CD4-positive, alpha-beta T cell (primary cell): ENCODE data around the gene FBF1. TPM values are rescaled to one million over a fixed set of nuclear protein-coding genes. Genes with fewer than 3 reads are reported as not detected.
A peak's percentile ranks its signal among the peaks of the same experiment; 100 is the strongest.

Experiments used
- ATAC-seq: fragments of 200-7000 bp; cut with Tn5 transposase; one replicate; pipeline ENCODE4 v1.10.0; 2022; ENCODE audit warnings: mild to moderate bottlenecking; ENCODE audit not compliant: poor library complexity
- CTCF ChIA-PET: fragments of 350-600 bp; sonication (Branson Sonifier 250); formaldehyde crosslinking; loops from one replicate; lab custom pipeline; 2021; ENCODE audit warnings: antibody characterized with exemption, inconsistent platforms; lab: Charles Lee
- POLR2A ChIA-PET: fragments of 350-600 bp; sonication (Branson Sonifier 250); formaldehyde crosslinking; loops from one replicate; lab custom pipeline; 2021; ENCODE audit warnings: antibody characterized with exemption, inconsistent platforms; lab: Charles Lee
- DNase-seq, 14 experiments: peaks; one replicate each; pipeline ENCODE4 v3.0.0-alpha.2; 2013 to 2020; ENCODE audit warnings: mixed read lengths in 2 of 14
- H3K27ac ChIP-seq, 2 donors: one replicate each; pipeline versions ENCODE4 v1.5.1 to v1.7.0; 2013; ENCODE audit warnings: low read length in 2 of 2, low read depth in 1 of 2, mild to moderate bottlenecking in 1 of 2
- H3K27me3 ChIP-seq, 2 experiments: 1 replicate in 1 of 2; 2 replicates in 1 of 2; pipeline versions ENCODE4 v1.6.1 to v1.7.0; 2013; ENCODE audit warnings: low read length in 2 of 2, control low read depth in 1 of 2, mild to moderate bottlenecking in 1 of 2, moderate library complexity in 1 of 2; ENCODE audit not compliant: insufficient read depth in 2 of 2, control insufficient read depth in 1 of 2
- H3K36me3 ChIP-seq: one replicate; pipeline ENCODE4 v1.6.1; 2013; ENCODE audit warnings: low read length, control low read depth; ENCODE audit not compliant: insufficient read depth
- H3K4me1 ChIP-seq: one replicate; pipeline ENCODE4 v1.6.1; 2013; ENCODE audit warnings: low read length, control low read depth; ENCODE audit not compliant: insufficient read depth
- H3K4me3 ChIP-seq: one replicate; pipeline ENCODE4 v1.5.1; 2013; ENCODE audit warnings: mild to moderate bottlenecking, low read length, moderate library complexity
- H3K9me3 ChIP-seq, 2 experiments: 1 replicate in 1 of 2; 2 replicates in 1 of 2; pipeline versions ENCODE4 v1.6.1 to v1.7.0; 2013; ENCODE audit warnings: low read length in 2 of 2, mild to moderate bottlenecking in 2 of 2, control low read depth in 1 of 2, moderate library complexity in 1 of 2; ENCODE audit not compliant: control insufficient read depth in 1 of 2, insufficient read depth in 1 of 2
- H3K27ac Mint-ChIP-seq: one replicate; pipeline ENCODE4 v1.8.0; 2020; ENCODE audit warnings: mixed read lengths
- H3K27me3 Mint-ChIP-seq: one replicate; pipeline ENCODE4 v1.8.0; 2021; ENCODE audit warnings: mixed read lengths
- H3K36me3 Mint-ChIP-seq: one replicate; pipeline ENCODE4 v1.8.0; 2021; ENCODE audit warnings: low read depth, mixed read lengths
- H3K4me1 Mint-ChIP-seq: one replicate; pipeline ENCODE4 v1.8.0; 2021; ENCODE audit warnings: low read depth, mixed read lengths
- H3K4me3 Mint-ChIP-seq: one replicate; pipeline ENCODE4 v1.8.0; 2020; ENCODE audit warnings: mild to moderate bottlenecking, mixed read lengths
- H3K9me3 Mint-ChIP-seq: one replicate; pipeline ENCODE4 v1.8.0; 2020; ENCODE audit warnings: mixed read lengths
- intact Hi-C, 2 experiments: fragments of 100-400 bp; cut with DNase I in 1 of 2; cut with micrococcal nuclease in 1 of 2; formaldehyde crosslinking; loops; one replicate each; pipeline versions ENCODE4 v1.15.1 to v1.9.0; 2023 to 2025; cut with DNase I, micrococcal nuclease
- total RNA-seq, 174 experiments: library from RNA in 2 of 174; stranded (reverse) in 2 of 174; gene quantifications; one replicate each; pipeline ENCODE4 v1.2.3 and lab custom pipeline; 2021 to 2026
- TF ChIP-seq, protein P1 (sequence below): fragments of 200-600 bp; IDR thresholded peaks from one replicate; pipeline ENCODE4 v1.8.0; 2022; ENCODE audit warnings: antibody characterized with exemption, mild to moderate bottlenecking

Gene FBF1
- total RNA-seq, 2 experiments from 2014 or later = 21.2 to 23.9 TPM

DNA sequence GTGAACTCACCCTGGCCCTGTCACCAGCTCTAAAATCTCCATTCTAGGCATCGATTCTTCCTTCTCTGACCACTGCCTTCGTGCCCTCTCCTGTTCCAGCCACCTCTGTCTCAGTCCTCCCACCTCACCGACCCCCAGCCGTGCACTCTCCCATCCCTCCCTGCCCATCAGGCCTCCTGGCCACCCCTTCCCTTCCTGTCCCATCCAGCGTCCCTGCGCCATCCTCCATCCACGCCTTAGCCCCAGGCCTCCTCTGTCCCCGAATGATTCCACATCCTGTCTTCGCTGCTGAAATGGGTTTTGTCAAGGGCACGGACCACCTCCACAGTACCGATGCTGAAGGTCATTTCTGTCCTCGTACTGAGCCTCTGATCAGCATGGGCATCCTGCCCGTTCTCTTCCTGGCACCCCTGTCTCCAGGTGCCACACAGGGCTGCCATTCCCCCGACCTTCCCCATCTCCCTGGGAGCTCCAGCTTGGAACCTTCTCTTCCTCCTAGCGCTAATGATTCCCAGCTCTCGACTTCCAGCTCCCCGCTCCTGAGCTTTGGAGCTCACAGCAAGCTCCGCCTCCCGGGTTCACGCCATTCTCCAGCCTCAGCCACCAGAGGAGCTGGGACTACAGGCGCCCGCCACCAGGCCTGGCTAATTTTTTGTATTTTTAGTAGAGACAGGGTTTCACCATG lies 46.7 kb downstream of the FBF1 start:
- no peak overlapping the region for H3K27ac ChIP-seq
- intact Hi-C loops = no loop called here
- POLR2A ChIA-PET = interaction anchor here (1.7 to 3.5 kb wide), 2 partner anchors 19 to 39 kb away, joined by 6 to 74 read pairs; partner anchors contain the start of gene WBP2
- no peaks in the 10 kb centered on the region for H3K27me3 ChIP-seq
- no peak overlapping the region for H3K4me3 ChIP-seq
- Mint-ChIP-seq H3K4me3 (peak overlapping the region; percentile 76), H3K27ac (peak overlapping the region; percentile 13), H3K9me3 (no peaks in the 10 kb centered on the region), H3K4me1 (peaks cover 25% of the 10 kb centered on the region), H3K36me3 (peaks cover 31% of the 10 kb centered on the region), H3K27me3 (no peaks in the 10 kb centered on the region)
- no peak for DNase-seq
- ATAC-seq = no peak
- peaks cover 33% of the 10 kb centered on the region for H3K4me1 ChIP-seq
- CTCF ChIA-PET = interaction anchor here (1.6 kb wide), 1 partner anchor 16 kb away, joined by 7 read pairs; the partner anchor contains the start of gene TRIM47
- peaks cover 38% of the 10 kb centered on the region for H3K36me3 ChIP-seq
- TF ChIP-seq, protein P1, sequence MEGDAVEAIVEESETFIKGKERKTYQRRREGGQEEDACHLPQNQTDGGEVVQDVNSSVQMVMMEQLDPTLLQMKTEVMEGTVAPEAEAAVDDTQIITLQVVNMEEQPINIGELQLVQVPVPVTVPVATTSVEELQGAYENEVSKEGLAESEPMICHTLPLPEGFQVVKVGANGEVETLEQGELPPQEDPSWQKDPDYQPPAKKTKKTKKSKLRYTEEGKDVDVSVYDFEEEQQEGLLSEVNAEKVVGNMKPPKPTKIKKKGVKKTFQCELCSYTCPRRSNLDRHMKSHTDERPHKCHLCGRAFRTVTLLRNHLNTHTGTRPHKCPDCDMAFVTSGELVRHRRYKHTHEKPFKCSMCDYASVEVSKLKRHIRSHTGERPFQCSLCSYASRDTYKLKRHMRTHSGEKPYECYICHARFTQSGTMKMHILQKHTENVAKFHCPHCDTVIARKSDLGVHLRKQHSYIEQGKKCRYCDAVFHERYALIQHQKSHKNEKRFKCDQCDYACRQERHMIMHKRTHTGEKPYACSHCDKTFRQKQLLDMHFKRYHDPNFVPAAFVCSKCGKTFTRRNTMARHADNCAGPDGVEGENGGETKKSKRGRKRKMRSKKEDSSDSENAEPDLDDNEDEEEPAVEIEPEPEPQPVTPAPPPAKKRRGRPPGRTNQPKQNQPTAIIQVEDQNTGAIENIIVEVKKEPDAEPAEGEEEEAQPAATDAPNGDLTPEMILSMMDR = no peak
- no peaks in the 10 kb centered on the region for H3K9me3 ChIP-seq

DNA sequence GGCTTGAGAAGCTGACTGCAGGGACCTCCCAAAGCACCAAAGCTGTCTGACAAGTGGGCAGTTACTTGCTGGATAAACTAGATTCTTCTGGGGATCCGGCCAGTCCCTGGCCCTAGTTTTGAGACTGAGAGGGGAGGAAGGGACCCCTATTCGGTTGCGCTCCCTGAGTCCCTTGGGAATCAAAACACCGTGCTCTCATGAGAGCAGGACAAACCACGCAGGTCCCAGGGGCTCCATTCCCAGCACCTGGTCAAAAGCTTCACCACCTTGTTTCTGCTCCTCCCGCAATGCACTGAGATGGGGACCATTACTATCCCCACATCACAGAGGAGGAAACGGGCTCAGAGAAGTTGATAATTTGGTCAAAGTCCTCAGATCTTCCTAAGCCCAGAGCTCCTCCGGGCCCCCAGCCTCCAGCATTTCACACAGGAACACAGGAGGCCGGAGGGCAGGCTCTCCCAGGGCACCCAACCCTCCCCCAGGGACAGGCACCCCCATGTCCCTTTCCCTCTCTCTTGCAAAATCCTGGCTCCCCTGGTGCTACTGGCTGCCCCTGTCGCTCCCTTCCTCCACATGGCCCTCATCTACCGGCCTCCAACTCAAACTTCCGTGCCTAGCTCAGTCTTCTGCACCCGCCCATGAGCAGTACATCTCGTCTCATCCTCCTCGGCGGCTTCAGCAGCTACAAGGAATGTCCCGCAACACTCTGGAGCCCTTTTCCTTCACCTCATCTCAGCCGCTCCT lies 47.4 kb downstream of the FBF1 start:
- H3K27ac ChIP-seq = no peak overlapping the region
- TF ChIP-seq, protein P1 = no peak
- no peak for DNase-seq
- no peak overlapping the region for H3K4me3 ChIP-seq
- H3K36me3 ChIP-seq = peaks cover 32% of the 10 kb centered on the region
- no peaks in the 10 kb centered on the region for H3K9me3 Mint-ChIP-seq
- no peak for ATAC-seq
- no peaks in the 10 kb centered on the region for H3K9me3 ChIP-seq
- H3K4me1 Mint-ChIP-seq = peaks cover 25% of the 10 kb centered on the region
- H3K4me3 Mint-ChIP-seq = peak overlapping the region; percentile 76
- POLR2A ChIA-PET = interaction anchor here (1.7 kb wide), 1 partner anchor 18 kb away, joined by 6 read pairs; no protein-coding TSS in a partner anchor
- H3K27me3 ChIP-seq = no peaks in the 10 kb centered on the region
- peaks cover 33% of the 10 kb centered on the region for H3K4me1 ChIP-seq
- CTCF ChIA-PET = interaction anchor here (1.6 kb wide), 1 partner anchor 16 kb away, joined by 7 read pairs; the partner anchor contains the start of gene TRIM47
- no peaks in the 10 kb centered on the region for H3K27me3 Mint-ChIP-seq
- peaks cover 24% of the 10 kb centered on the region for H3K36me3 Mint-ChIP-seq
- intact Hi-C loops = no loop called here
- peak overlapping the region; percentile 13 for H3K27ac Mint-ChIP-seq

DNA sequence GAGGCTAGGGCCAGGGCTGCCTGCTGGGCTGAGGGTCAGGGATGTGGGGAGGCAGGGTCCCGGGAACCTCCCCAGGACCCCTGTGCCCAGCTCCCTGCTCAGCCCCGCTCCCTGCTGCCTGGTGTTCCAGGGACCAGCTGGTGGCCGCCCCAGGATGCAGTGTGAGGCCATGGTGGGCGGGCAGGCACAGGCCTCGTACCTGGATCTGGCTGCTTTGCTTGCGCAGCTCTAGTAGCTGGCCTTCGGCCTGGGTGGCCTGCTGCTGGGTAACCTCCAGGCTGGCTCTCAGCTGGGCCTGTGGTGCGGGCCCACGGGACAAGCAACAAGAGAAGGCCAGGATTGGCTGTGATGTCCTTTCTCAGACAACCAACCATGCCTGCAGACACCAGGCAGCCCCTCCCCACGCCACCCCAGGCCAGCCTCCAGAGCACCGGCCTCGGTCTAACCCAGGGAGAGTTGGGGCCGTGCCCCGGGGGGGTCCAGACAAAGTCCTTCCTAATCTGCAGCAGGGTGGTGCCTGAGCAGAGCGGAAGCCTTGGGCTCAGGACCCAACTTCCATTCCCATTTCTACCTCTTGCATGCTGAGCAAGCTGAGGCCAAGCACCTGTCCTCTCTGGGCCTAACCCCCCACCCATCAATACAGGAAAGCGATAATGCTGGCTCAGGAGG lies 48.2 kb downstream of the FBF1 start:
- Histone ChIP-seq H3K36me3 (peaks cover 24% of the 10 kb centered on the region), H3K4me1 (peaks cover 33% of the 10 kb centered on the region), H3K4me3 (no peak overlapping the region), H3K27me3 (no peaks in the 10 kb centered on the region), H3K9me3 (no peaks in the 10 kb centered on the region), H3K27ac (no peak overlapping the region)
- TF ChIP-seq, protein P1 = no peak
- no peak overlapping the region for H3K4me3 Mint-ChIP-seq
- intact Hi-C loops = no loop called here
- peaks cover 24% of the 10 kb centered on the region for H3K4me1 Mint-ChIP-seq
- H3K27me3 Mint-ChIP-seq = no peaks in the 10 kb centered on the region
- CTCF ChIA-PET = interaction anchor here (0.6 to 1.6 kb wide), 2 partner anchors 10 to 15 kb away, joined by 3 to 7 read pairs; partner anchors contain the start of gene TRIM47
- no peak for ATAC-seq
- H3K9me3 Mint-ChIP-seq = no peaks in the 10 kb centered on the region
- H3K27ac Mint-ChIP-seq = no peak overlapping the region
- H3K36me3 Mint-ChIP-seq = peaks cover 18% of the 10 kb centered on the region
- POLR2A ChIA-PET = interaction anchor here (0.8 kb wide), 1 partner anchor 14 kb away, joined by 3 read pairs; the partner anchor contains the start of gene TRIM47
- no peak for DNase-seq
